Measurements from ENCODE around the gene AS3MT. TPM values are rescaled to one million over a fixed set of nuclear protein-coding genes. Genes with fewer than 3 reads are reported as not detected.
"Not testable (repeated sequence)": the region's sequence is repeated elsewhere in the genome, so short reads cannot be mapped to it uniquely, and the experiment has no call there.

AS3MT gene
- total RNA-seq, 1 experiment from 2014 or later = 5.2 TPM

GRCh38 chr10:102841827-102842345 is 27.4 kb upstream of the AS3MT start:
- Histone ChIP-seq H3K27ac (ENCODE audit: low read depth, low read length, poor library complexity, severe bottlenecking) (no peak overlapping the region), H3K36me3 (ENCODE audit: insufficient read depth, low read length, poor library complexity, severe bottlenecking) (no peaks in the 10 kb centered on the region), H3K9me3 (ENCODE audit: low read depth, low read length, poor library complexity, severe bottlenecking) (no peaks in the 10 kb centered on the region), H3K27me3 (replicated peaks; ENCODE audit: insufficient read depth, low read depth, low read length, poor library complexity) (no peaks in the 10 kb centered on the region), H3K4me3 (ENCODE audit: low read depth, low read length, poor library complexity, severe bottlenecking) (no peak overlapping the region), H3K4me1 (ENCODE audit: insufficient read depth, low read length, poor library complexity, severe bottlenecking) (no peaks in the 10 kb centered on the region)
- BruUV-seq (replicated peaks) = no TSS peak
- no peak for DNase-seq (ENCODE audit: low spot score)
- POLR2A ChIA-PET (ENCODE audit: low non-redundant PET) = no interaction called here
- no peak for TF ChIP-seq CTCF (conservative IDR thresholded peaks at IDR 0.05; ENCODE audit: low read depth, low read length)
- no peak for TF ChIP-seq EZH2 (IDR thresholded peaks at IDR 0.05; ENCODE audit: borderline replicate concordance, low read depth, low read length, poor library complexity, severe bottlenecking)
- CTCF ChIA-PET = no interaction called here
- intact Hi-C loops (cut with micrococcal nuclease; ENCODE audit: unreplicated experiment) = no loop called here

GRCh38 chr10:102843139-102843538 is 26.1 kb upstream of the AS3MT start:
- POLR2A ChIA-PET (ENCODE audit: low non-redundant PET); BruUV-seq (replicated peaks); H3K9me3 ChIP-seq (ENCODE audit: low read depth, low read length, poor library complexity, severe bottlenecking); H3K27me3 ChIP-seq (replicated peaks; ENCODE audit: insufficient read depth, low read depth, low read length, poor library complexity); H3K4me1 ChIP-seq (ENCODE audit: insufficient read depth, low read length, poor library complexity, severe bottlenecking); DNase-seq (ENCODE audit: low spot score); H3K4me3 ChIP-seq (ENCODE audit: low read depth, low read length, poor library complexity, severe bottlenecking); CTCF ChIA-PET; H3K36me3 ChIP-seq (ENCODE audit: insufficient read depth, low read length, poor library complexity, severe bottlenecking); intact Hi-C loops (cut with micrococcal nuclease; ENCODE audit: unreplicated experiment); H3K27ac ChIP-seq (ENCODE audit: low read depth, low read length, poor library complexity, severe bottlenecking): not testable (repeated sequence)

- H3K27me3 ChIP-seq (replicated peaks; ENCODE audit: insufficient read depth, low read depth, low read length, poor library complexity); H3K4me3 ChIP-seq (ENCODE audit: low read depth, low read length, poor library complexity, severe bottlenecking); CTCF ChIA-PET; H3K4me1 ChIP-seq (ENCODE audit: insufficient read depth, low read length, poor library complexity, severe bottlenecking); H3K9me3 ChIP-seq (ENCODE audit: low read depth, low read length, poor library complexity, severe bottlenecking); POLR2A ChIA-PET (ENCODE audit: low non-redundant PET); DNase-seq (ENCODE audit: low spot score); H3K27ac ChIP-seq (ENCODE audit: low read depth, low read length, poor library complexity, severe bottlenecking); H3K36me3 ChIP-seq (ENCODE audit: insufficient read depth, low read length, poor library complexity, severe bottlenecking); intact Hi-C loops (cut with micrococcal nuclease; ENCODE audit: unreplicated experiment); BruUV-seq (replicated peaks): not testable (repeated sequence)
Observed at GRCh38 chr10:102844190-102844776, 25.0 kb upstream of the AS3MT start.

GRCh38 chr10:102845352-102845902 is 23.8 kb upstream of the AS3MT start:
- H3K27ac ChIP-seq (ENCODE audit: low read depth, low read length, poor library complexity, severe bottlenecking) = no peak overlapping the region
- TF ChIP-seq CTCF (conservative IDR thresholded peaks at IDR 0.05; ENCODE audit: low read depth, low read length) = no peak
- TF ChIP-seq EZH2 (IDR thresholded peaks at IDR 0.05; ENCODE audit: borderline replicate concordance, low read depth, low read length, poor library complexity, severe bottlenecking) = no peak
- BruUV-seq (replicated peaks) = no TSS peak
- ChIA-PET POLR2A (ENCODE audit: low non-redundant PET) (no interaction called here), CTCF (no interaction called here)
- no peaks in the 10 kb centered on the region for H3K27me3 ChIP-seq (replicated peaks; ENCODE audit: insufficient read depth, low read depth, low read length, poor library complexity)
- H3K36me3 ChIP-seq (ENCODE audit: insufficient read depth, low read length, poor library complexity, severe bottlenecking) = no peaks in the 10 kb centered on the region
- intact Hi-C loops (cut with micrococcal nuclease; ENCODE audit: unreplicated experiment) = no loop called here
- no peaks in the 10 kb centered on the region for H3K9me3 ChIP-seq (ENCODE audit: low read depth, low read length, poor library complexity, severe bottlenecking)
- H3K4me3 ChIP-seq (ENCODE audit: low read depth, low read length, poor library complexity, severe bottlenecking) = no peak overlapping the region
- H3K4me1 ChIP-seq (ENCODE audit: insufficient read depth, low read length, poor library complexity, severe bottlenecking) = no peaks in the 10 kb centered on the region
- no peak for DNase-seq (ENCODE audit: low spot score)

Data from A673 (cell line).